Inflammatory macrophage treated with lipopolysaccharide for 1 hour (primary cell): ENCODE results near the gene VDAC2.
"Not testable (repeated sequence)": the region's sequence is repeated elsewhere in the genome, so short reads cannot be mapped to it uniquely, and the experiment has no call there.

Experiments used
- DNase-seq, 2 donors: peaks; one replicate each; pipeline ENCODE4 v3.0.0-alpha.2; 2020 to 2022

VDAC2 gene

DNA sequence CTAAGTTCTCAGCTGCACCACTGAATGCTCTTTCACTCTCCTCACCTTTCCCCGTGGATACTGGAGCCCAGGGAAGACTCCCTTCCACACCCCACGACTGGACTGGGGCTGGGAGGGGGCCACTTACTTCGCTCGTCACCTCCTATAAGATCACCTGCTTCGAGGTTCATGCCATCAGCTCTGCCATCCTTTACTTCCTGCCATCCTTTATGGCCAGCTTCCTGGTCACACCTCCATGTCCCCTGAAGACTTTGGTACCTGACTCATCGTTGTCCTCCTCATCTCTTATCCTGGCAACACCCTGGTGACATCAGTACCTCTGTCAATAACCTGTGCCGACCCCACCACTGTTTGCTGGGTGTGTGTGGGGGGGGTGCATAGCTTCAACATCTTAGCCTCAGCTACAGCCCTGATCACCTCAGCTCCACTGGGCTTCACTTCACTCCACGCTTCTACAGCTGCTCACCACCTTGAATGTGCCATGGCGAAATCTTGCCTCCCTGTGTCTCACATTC, 8.7 kb upstream of the VDAC2 start:
- DNase-seq = no peak

DNA sequence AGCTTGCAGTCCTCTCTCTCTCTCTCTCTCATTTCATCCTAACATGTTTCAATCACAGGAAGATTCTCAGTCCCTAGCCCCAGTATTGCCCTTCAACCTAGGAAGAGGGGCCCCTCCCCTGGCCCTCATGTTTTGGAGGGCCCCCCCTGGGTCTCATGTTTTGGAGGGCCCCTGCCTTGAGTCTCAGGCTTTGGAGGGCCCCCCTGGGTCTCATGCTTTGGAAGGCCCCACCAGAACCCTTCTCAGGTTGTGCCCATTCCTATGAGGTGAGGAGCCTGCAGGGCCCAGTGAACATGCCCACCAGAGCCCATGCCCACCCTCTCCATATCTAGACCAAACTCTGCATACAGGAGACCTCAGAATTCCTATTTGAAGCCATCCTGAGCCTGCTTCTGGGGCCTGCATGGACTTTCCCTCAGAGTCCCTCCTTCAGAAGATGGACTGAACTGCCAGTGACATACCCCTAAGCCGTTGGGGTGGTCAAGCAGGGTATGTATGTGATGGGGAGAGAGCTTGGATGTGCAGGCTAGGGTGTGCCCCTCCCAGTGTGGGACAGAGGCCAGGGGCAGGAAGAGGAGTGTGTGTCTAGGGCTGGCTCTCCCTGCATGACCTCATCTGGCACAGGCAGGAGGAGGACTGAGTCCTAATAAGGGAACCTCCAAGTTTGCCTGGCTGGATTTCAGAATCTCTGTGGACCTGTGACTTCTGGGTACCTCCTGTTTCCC, 8.1 kb upstream of the VDAC2 start:
- peak; percentile 31 to 53 for DNase-seq

DNA sequence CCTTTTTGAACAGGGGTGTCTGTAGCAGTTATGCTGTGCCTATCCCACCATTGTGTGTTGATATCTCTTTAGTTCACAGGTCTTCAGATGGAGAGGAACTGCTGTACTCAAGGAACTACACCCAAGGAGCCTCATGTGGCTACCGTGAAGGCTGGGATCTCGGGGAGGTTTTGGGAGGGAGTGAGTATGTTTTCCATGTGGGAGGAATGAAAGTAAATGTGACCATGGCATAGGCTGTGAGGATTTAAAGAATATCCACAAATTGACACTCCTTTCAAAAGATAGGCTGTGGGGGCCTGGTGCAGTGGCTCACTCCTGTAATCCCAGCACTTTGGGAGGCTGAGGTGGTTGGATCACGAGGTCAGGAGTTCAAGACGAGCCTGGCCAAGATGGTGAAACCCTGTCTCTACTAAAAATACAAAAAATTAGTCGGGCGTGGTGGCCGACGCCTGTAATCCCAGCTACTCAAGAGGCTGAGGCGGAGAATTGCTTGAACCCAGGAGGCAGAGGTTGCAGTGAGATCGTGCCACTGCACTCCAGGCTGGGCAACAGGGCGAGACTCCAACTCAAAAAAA, 7.5 kb upstream of the VDAC2 start:
- not testable (repeated sequence) for DNase-seq

DNA sequence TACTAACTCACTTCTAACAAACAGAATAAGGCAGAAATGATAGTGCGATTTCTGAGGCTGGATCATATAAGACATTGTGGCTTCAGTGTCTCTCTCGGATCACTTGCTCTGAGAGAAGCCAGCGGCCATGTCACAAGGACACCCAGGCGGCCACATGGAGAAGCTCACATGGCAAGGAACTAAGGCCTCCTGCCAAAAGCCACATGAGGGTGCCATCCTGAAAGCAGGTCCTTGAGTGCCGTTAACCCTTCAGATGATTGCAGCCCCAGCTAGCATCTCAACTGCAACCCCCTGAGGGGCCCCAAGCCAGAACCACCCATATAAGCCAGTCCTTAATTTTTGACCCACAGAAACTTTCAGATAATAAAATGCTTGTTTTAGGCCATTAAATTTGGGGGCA, 6.9 kb upstream of the VDAC2 start:
- DNase-seq = no peak

DNA sequence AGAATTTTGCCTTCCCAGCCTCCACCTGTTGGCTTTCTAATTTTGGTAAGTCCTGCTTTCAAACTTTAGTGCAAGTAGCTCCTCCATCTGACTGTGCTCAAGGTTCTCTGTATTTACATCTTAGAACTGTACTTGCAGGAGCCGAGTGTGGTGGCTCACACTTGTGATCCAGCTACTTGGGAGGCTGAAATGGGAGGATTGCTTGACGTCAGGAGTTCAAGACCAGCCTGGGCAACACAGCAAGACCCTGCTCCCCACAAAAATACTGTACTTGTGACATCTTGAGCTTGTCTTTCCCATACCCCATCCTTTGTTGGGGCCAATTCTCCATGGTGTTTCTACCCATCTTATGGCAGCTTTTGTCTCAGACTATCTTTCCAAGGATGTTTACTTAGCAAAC, 4.7 kb upstream of the VDAC2 start:
- DNase-seq = no peak

DNA sequence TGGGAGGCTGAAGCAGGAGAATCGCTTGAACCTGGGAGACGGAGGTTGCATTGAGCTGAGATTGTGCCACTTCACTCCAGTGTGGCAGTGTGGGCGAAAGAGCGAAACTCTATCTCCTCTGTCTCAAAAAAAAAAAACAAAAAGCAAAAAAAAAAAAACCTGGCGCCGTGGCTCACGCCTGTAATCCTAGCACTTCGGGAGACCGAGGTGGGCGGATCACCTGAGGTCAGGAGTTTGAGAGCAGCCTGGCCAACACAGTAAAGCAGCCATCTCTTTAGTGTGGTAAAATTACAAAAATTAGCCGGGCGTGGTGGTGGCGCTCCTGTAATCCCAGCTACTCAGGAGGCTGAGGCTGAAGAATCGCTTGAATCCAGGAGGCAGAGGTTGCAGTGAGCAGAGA, 4.0 kb upstream of the VDAC2 start:
- DNase-seq = not testable (repeated sequence)

DNA sequence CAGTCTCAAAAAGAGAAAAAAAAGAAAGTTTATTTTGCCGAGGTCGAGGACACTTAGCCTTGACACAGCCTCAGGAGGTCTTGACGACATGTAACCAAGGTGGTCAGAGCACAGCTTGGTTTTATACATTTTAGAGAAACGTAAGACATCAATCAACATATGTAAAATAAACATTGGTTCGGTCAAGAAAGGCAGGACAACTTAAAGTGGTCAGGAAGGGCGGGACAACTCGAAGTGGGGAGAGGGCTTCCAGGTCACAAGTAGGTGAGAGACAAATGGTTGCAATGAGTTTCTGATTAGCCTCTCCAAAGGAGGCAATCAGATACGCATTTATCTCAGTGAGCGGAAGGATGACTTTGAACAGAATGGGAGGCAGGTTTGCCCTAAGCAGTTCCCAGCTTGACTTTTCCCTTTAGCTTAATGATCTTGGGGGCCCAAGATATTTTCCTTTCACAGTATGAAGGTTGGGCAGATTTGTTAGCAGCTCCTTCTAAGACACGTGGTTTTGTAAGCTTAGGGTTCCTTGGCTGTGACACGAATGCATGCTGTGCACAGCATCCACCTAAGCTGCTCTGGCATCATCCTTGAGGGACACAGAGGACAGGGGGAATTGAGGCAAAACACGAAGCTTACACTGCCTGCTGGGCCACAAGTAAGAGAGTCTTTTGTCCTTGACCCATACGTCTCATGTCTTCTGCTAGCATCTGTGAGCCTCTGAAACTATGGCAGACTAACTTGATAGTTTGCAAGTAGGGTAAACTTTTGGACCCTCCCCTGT, 3.3 kb upstream of the VDAC2 start:
- no peak for DNase-seq

DNA sequence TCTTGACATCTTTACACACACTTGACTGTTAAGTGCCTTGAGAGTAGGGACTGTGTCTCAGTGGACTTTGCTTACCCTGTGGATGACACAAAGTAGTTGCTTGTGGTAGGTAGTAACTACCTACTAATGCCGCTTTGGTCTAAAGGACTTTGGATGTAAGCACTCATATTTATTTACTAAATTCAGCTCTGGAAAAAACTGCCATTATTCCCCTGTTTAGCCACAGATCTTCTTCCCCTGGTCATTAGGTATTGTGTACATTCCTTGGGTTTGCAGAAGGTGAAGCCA, 2.8 kb upstream of the VDAC2 start:
- DNase-seq = no peak

DNA sequence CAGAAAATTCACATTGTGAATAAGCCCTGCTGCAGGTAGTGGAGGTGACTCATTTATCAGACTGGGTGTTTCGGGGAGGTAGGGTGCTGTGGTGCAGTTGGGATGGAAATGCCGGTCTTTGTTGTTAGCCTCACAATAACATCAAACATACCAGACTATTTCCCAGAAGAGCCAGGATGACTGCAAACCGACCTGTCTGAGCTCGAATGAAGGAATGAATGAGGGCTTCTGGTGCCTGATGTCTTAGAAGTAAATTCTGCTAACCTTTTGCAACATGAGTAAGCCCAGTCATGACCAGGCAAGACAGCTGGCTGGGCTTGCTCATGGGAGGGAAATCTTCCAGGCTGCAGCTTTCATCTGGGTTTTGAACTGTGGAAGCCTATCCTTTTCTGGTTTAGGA, 2.4 kb upstream of the VDAC2 start:
- DNase-seq = no peak

DNA sequence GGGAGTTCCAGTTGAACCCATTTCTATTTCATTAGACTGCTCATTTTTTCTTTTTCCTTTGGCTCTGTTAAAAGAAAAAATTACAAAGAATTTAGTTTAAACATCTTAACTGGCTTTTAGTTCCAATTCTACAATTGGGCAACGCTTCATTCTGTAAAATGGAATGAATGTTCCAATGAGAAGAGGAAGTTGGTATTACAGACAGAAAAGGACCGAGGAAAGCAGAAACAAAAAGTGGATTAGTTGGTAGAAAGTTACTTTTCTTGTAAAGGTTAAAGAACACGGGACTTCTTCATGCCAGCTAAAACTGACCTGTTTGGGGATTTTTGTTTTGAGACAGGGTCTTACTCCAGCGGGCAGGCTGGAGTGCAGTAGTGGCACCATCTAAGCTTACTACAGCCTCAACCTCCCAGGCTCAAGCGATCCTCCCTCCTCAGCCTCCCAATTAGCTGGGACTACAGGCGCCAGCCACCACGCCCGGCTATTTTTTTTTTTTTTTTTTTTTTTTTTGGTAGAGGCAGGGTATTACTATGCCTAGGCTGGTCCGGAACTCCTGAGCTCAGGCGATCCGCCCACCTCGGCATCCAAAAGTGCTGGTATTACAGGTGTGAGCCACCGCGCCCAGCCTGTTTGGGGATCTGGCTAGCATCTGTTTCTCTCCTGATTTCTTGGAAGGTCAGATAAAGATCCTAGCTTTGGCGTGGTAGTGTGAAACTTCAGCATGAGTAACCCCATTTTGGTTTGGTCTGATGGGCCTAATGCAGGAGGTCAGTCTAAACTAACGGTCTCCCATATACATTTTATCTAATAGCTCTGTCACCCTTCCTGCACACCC, 1.3 kb upstream of the VDAC2 start:
- peak in 1 of 2 donors; percentile 42 for DNase-seq

DNA sequence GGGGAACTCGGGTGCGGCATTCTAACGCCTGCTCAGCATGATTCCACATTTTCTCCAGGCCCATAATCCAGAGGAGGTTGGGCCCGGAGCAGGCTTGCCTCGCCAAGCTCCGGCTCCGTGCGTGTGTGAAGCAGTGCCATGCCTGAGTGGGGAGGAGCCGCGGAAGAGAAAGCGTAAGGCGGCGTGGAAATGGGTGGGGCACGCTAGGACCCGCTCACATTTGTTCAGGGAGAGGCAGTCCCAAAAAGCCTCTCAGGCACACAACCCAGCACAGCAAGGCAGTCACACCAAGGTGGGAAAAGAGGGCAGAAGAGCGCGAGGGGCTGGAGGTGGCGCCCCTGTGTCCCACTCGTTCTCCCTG, 695 bp upstream of the VDAC2 start:
- DNase-seq = peak; percentile 60 to 75

DNA sequence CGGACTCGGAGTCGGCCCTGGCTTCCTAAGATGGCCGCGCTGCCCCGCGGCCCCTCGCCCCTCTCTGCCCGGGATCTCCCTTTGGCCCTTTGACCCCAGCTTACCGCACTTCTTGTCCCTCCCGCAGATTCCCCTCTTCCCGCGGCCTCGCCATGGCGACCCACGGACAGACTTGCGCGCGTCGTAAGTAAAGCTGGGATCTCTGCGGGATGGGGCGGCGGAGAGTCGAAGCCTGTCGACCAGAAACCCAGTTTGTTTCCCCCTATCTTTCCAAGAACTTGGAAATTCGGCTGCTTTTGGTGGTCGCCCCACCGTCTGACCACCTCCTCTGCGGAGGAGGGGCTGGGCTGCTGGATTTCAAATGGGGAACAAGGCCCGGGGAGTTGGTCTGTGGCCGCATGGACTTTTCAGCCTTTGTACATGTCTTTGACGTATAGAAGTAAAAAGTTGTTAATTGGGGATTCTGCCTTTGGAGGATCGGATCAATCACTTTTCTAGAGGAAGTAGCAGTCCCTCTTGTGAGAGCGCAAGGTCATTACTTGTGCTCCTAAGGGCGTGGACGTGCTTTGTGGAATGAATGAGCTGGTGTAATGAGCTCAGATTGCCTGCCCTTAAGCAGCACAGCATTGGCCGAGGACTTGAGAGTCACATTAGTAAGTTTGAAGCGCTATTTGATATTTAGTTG, 553 bp downstream of the VDAC2 start:
- DNase-seq = peak; percentile 56 to 72

DNA sequence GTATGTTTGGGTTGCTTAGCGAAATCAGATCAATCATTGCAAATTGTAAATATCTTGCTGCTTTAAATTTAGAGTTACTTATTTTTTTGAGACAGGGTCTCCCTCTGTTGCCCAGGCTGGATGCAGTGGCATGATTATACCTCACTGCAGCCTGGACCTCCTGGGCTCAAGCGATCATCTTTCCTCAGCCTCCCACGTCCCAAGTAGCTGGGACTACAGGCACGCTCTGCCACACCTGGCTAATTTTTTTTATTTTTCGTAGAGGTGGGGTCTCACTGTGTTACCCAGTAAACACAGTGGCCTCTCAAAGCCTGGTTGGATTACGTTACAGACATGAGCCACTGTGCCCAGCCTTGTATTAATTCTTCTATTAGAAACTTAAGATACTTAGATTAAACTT, 1.7 kb downstream of the VDAC2 start:
- no peak for DNase-seq

DNA sequence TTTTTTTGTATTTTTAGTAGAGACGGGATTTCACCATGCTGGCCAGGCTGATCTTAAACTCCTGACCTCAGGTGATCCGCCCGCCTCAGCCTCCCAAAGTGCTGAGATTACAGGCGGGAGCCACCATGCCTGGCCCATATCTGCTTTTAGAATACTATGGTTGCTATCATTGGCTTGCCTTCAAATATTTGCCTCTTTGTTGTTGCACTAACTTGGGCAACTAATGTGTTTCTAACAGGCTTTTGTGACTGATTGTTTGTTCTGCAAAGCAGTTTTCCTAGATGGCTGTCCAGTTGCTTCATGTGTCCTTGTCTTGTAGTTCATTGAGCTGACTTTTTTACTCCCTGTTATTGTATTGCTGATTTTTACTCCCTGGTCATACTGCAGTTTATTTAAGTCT, 9.7 kb downstream of the VDAC2 start:
- no peak for DNase-seq

DNA sequence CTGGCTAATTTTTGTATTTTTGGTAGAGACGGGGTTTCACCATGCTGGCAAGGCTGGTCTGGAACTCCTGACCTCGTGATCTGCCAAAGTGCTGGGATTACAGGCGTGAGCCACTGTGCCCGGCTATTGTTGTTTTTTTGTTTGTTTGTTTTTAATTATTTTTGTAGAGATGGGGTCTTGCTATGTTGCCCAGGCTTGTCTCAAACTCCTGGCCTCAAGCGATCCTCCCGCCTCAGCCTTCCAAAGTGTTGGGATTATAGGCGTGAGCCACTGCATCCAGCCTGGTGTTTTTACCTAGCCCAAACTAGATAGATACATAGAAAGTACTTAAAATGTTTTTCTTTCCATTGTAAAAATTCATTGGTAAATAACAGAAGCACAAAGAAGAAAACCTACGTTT, 10.9 kb downstream of the VDAC2 start:
- DNase-seq = not testable (repeated sequence)

DNA sequence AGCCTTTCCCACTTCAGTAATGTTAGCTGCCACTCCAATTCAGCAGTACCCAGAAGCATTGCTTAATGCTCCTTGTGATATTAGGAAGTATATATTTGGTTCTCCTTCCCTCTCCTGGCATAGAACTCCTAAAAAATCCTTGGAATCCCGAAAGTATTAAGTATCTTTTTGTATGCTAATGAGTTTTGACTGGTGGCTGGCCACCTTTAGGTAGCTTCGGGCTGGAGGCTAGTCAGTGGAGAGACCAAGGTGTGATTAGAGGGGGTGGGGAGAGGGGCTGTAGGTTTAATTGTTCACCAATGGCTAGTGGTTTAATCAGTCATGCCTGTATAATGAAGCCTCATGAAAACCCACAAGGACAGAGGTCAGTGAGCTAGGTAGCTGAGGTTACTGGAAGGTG, 12.9 kb downstream of the VDAC2 start:
- no peak for DNase-seq

DNA sequence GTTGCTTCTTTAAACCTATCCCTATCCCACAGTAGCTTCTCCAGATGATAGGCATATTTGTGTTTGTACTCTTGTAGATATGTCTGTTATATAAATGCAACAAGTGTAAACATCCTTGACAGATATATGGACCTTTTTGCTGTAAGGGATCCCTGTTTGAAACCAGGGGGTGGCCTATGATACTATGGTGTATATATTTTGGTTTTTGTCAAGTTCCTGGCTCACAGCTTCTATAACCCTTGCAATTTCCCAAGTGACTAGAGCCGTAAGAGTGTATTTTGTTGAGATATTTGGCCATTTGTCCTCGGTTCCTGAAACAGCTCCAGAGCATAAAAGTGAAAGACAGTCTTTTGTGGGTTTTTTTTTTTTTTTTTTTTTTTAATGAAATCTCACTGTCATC, 15.5 kb downstream of the VDAC2 start:
- DNase-seq = no peak

DNA sequence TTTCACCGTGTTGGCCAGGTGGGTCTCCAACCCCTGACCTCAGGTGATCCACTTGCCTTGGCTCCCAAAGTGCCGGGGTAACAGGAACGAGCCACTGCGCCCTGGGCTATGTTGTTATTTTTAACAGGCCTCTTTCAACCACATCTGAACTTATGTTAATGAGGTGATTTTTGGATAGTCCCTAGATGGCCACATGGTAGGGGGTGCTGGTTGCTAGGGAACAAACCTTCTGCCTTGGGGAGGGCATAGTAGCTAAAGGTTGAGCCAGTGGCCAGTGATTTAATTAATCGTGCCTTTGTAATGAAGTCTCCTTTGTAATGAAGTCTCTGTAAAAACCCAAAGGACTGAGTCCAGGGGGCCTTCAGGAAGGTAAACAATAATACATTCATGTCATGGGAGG, 16.1 kb downstream of the VDAC2 start:
- no peak for DNase-seq

DNA sequence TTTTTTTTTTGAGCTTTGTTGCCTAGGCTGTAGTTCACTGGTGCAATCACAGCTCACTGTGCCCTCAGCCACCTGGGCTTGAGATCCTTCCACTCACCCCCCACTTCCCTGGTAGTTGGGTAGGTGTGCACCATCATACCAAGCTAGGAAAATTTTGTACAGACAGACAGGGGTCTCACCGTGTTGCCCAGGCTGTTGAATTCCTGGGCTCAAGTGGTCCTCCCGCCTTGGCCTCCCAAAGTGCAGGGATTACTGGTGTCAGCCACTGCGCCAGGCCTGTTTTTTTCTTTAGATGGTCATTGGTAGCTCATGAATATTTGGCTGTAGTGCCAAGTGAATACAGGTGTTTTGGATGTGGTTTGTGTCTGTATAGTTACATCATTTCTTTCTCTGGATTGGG, 17.7 kb downstream of the VDAC2 start:
- DNase-seq = no peak

DNA sequence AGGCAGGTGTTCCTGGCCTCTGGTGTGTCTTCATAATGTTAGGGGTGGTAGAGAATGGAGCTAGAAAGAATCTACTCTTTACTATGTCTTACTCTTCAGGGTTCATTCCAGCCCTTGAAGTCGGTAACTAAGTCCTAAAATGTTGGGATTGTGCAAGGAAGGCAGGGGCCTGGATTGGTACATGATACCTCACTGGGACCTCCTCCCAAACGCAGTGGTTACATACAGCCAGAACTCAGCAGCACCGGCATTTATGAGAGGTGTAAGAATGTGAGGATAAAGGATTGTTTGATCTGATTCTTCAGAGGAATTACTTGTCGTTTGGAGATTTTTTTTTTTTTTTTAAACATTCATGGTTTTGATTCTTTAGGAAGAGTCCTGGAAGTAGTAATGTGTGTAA, 18.2 kb downstream of the VDAC2 start:
- DNase-seq = no peak

DNA sequence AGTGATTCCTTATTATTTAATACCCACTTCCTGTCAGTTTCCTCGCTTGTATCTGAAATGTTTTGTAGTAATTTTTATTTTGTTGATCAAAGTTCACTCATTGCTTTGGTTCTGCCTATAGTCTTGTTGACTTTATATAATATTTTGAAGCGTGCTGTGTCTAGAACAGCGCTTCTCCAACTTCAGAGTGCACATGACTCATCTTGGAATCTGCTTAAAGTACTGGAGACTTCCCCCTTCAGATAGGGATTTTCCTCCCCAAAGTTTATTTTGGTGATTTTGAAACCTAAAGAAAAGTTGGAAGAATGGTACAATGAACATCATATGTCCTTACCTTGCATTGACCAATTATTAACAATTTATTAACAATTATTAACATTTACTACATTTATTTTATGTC, 19.4 kb downstream of the VDAC2 start:
- peak; percentile 12 to 22 for DNase-seq

DNA sequence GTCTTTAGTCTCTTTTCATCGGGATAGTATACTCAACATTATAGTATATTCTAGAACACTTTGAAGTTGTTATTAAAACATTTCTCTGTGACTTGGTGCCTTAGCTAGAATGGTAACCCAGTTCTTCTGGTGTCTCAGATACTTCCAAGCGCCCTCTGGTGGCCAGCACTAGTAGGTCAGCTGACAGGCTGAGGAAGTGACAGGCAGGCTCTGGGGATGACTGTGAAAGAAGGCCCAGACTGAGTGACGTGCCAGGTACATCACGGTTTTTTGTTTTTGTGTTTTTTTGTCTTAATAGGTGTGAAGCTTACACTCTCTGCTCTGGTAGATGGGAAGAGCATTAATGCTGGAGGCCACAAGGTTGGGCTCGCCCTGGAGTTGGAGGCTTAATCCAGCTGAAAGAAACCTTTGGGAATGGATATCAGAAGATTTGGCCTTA, 20.0 kb downstream of the VDAC2 start:
- peak; percentile 82 to 97 for DNase-seq
